ENCODE measurements around the gene TMEM237. TPM values are rescaled to one million over a fixed set of nuclear protein-coding genes. Genes with fewer than 3 reads are reported as not detected.

Gene TMEM237
- total RNA-seq, 2 donors from 2014 or later = 5.4 to 9.3 TPM

DNA sequence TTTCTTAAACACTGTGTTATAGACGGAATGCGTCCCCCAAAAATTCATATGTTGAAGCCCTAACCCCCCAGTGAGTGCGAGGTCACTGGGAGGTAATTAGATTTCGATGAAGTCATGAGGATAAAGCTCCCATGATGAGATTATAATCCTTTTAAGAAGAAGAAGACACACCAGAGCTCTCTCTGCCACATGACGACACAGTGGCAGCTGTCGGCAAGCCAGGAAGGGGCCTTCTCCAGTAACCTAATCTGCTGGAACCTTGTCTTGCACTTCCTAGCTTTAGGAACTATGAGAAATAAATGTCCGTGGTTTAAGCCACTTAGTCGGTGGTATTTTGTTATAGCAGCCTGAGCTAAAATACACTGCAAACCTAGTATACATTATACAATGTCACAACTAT is 12.3 kb downstream of the TMEM237 start:
- Mint-ChIP-seq H3K4me1 (peaks cover 2% of the 10 kb centered on the region), H3K36me3 (ENCODE audit: low read depth) (peaks cover 10% of the 10 kb centered on the region), H3K4me3 (no peak overlapping the region), H3K27me3 (no peaks in the 10 kb centered on the region), H3K27ac (no peak overlapping the region)
- ATAC-seq = no peak
- DNase-seq = no peak
- H3K9me3 ChIP-seq (ENCODE audit: control insufficient read depth, low read length, poor library complexity, severe bottlenecking) = no peaks in the 10 kb centered on the region

DNA sequence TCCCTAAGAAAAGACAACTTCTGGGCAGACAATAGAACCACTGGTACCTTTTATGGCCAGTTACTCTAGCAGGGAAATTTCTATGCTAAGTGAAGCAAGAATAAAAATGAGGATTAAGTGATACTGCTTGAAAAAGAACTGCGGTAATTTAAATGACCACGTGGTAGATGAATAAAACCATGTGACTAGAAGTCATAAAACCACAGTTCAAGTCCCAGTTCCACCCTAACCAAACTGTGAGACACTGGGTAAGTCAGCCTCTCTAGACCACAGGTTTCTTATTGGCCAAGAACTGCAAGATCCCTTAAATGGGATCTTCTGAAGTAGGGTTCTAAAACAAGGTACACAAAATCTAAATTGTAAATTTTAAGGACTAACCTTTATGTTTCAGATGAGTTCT is 12.7 kb downstream of the TMEM237 start:
- H3K27me3 Mint-ChIP-seq = no peaks in the 10 kb centered on the region
- peaks cover 10% of the 10 kb centered on the region for H3K36me3 Mint-ChIP-seq (ENCODE audit: low read depth)

DNA sequence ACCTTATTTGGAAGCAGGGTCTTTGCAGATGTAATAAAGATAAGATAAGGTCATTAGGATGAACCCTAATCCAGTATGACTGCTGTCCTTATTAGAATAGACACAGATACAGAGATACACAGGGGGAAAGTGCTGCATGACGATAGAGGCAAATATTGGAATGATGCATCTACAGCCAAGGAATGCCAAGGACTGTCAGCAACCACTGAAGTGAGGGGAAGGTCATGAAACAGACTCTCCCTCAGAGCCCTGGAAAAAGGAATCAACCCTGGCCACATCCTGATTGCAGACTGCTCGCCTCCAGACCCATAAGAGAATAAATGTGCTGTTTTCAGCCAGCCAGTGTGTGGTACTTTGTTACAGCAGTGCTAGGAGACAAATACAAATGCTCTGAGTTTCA is 14.8 kb downstream of the TMEM237 start:
- no peak for ATAC-seq
- no peak overlapping the region for H3K4me3 Mint-ChIP-seq
- H3K27me3 Mint-ChIP-seq = no peaks in the 10 kb centered on the region
- H3K36me3 Mint-ChIP-seq (ENCODE audit: low read depth) = peaks cover 7% of the 10 kb centered on the region
- no peak for DNase-seq
- no peaks in the 10 kb centered on the region for H3K9me3 ChIP-seq (ENCODE audit: control insufficient read depth, low read length, poor library complexity, severe bottlenecking)
- H3K27ac Mint-ChIP-seq = no peak overlapping the region
- H3K4me1 Mint-ChIP-seq = no peaks in the 10 kb centered on the region

More for the DNA sequence above, 12.7 kb downstream of the TMEM237 start:
- Mint-ChIP-seq H3K4me3 (no peak overlapping the region), H3K27ac (no peak overlapping the region), H3K4me1 (peaks cover 2% of the 10 kb centered on the region)
- ATAC-seq = no peak
- DNase-seq = no peak
- no peaks in the 10 kb centered on the region for H3K9me3 ChIP-seq (ENCODE audit: control insufficient read depth, low read length, poor library complexity, severe bottlenecking)

GRCh38 chr2:201622306-201622970 is 20.9 kb downstream of the TMEM237 start:
- peaks cover 2% of the 10 kb centered on the region for H3K36me3 Mint-ChIP-seq (ENCODE audit: low read depth)
- no peaks in the 10 kb centered on the region for H3K9me3 ChIP-seq (ENCODE audit: control insufficient read depth, low read length, poor library complexity, severe bottlenecking)
- no peaks in the 10 kb centered on the region for H3K27me3 Mint-ChIP-seq
- no peaks in the 10 kb centered on the region for H3K4me1 Mint-ChIP-seq
- H3K27ac Mint-ChIP-seq = peak overlapping the region; percentile 17
- DNase-seq (no peak), ATAC-seq (no peak)
- H3K4me3 Mint-ChIP-seq = no peak overlapping the region

GRCh38 chr2:201621293-201621999 is 21.9 kb downstream of the TMEM237 start:
- DNase-seq (no peak), ATAC-seq (no peak)
- Mint-ChIP-seq H3K27me3 (no peaks in the 10 kb centered on the region), H3K27ac (no peak overlapping the region), H3K4me1 (no peaks in the 10 kb centered on the region), H3K36me3 (ENCODE audit: low read depth) (peaks cover 2% of the 10 kb centered on the region), H3K4me3 (no peak overlapping the region)
- no peaks in the 10 kb centered on the region for H3K9me3 ChIP-seq (ENCODE audit: control insufficient read depth, low read length, poor library complexity, severe bottlenecking)

GRCh38 chr2:201618744-201619662 is 24.3 kb downstream of the TMEM237 start:
- Mint-ChIP-seq H3K36me3 (ENCODE audit: low read depth) (no peaks in the 10 kb centered on the region), H3K4me1 (no peaks in the 10 kb centered on the region), H3K4me3 (no peak overlapping the region), H3K27ac (no peak overlapping the region), H3K27me3 (no peaks in the 10 kb centered on the region)
- ATAC-seq (no peak), DNase-seq (no peak)
- H3K9me3 ChIP-seq (ENCODE audit: control insufficient read depth, low read length, poor library complexity, severe bottlenecking) = no peaks in the 10 kb centered on the region

DNA sequence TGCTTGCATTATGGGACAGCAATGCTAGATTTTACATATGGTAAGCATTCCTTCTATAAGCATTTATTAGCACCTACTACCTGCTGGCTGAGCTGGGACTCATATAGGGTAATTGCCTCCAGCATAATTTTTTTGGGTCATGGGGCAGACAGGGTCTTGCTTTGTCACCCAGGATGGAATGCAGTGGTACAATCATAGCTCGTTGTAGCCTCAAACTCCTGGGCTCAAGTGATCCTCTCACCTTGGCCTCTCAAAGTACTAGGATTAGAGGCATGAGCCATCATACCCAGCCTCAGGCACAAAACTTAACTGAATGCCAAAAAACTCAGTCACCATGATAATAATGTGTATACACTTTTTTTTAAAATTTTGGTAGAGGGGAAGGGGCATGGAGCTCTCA is 35.3 kb downstream of the TMEM237 start:
- no peak for ATAC-seq
- Mint-ChIP-seq H3K4me3 (no peak overlapping the region), H3K27me3 (peaks cover 18% of the 10 kb centered on the region), H3K36me3 (ENCODE audit: low read depth) (peaks cover 2% of the 10 kb centered on the region), H3K4me1 (no peaks in the 10 kb centered on the region), H3K27ac (no peak overlapping the region)
- DNase-seq = no peak
- H3K9me3 ChIP-seq (ENCODE audit: control insufficient read depth, low read length, poor library complexity, severe bottlenecking) = no peaks in the 10 kb centered on the region

GRCh38 chr2:201607568-201607967 is 35.7 kb downstream of the TMEM237 start:
- peaks cover 21% of the 10 kb centered on the region for H3K27me3 Mint-ChIP-seq
- H3K4me1 Mint-ChIP-seq = no peaks in the 10 kb centered on the region
- ATAC-seq = no peak
- H3K27ac Mint-ChIP-seq = no peak overlapping the region
- H3K36me3 Mint-ChIP-seq (ENCODE audit: low read depth) = peaks cover 2% of the 10 kb centered on the region
- H3K4me3 Mint-ChIP-seq = no peak overlapping the region
- DNase-seq = no peak
- H3K9me3 ChIP-seq (ENCODE audit: control insufficient read depth, low read length, poor library complexity, severe bottlenecking) = no peaks in the 10 kb centered on the region

DNA sequence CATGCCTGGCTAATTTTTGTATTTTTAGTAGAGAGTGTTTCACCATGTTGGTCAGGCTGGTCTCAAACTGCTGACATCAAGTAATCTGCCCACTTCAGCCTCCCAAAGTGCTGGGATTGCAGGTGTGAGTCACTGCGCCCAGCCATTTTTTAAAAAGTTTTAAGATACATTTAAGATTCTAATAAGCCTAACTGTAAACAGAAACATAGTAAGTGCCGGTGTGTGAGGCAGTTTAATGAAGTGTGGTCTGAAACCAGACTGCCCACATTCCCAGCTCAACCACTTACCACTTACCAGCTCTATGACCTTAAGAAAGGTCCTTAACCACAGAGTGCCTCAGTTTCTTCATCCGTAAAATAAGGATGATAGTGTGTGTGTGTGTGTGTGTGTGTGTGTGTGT is 42.4 kb downstream of the TMEM237 start:
- H3K27me3 Mint-ChIP-seq = peaks cover 21% of the 10 kb centered on the region
- H3K4me1 Mint-ChIP-seq = no peaks in the 10 kb centered on the region
- no peak overlapping the region for H3K27ac Mint-ChIP-seq
- H3K9me3 ChIP-seq (ENCODE audit: control insufficient read depth, low read length, poor library complexity, severe bottlenecking) = peaks cover 2% of the 10 kb centered on the region
- peaks cover 2% of the 10 kb centered on the region for H3K36me3 Mint-ChIP-seq (ENCODE audit: low read depth)
- no peak overlapping the region for H3K4me3 Mint-ChIP-seq
- DNase-seq (no peak), ATAC-seq (no peak)

GRCh38 chr2:201597397-201597796 is 45.9 kb downstream of the TMEM237 start:
- DNase-seq = no peak
- Mint-ChIP-seq H3K4me3 (no peak overlapping the region), H3K27me3 (no peaks in the 10 kb centered on the region), H3K36me3 (ENCODE audit: low read depth) (no peaks in the 10 kb centered on the region), H3K27ac (no peak overlapping the region), H3K4me1 (no peaks in the 10 kb centered on the region)
- no peak for ATAC-seq
- H3K9me3 ChIP-seq (ENCODE audit: control insufficient read depth, low read length, poor library complexity, severe bottlenecking) = peaks cover 2% of the 10 kb centered on the region

GRCh38 chr2:201580486-201580885 is 62.8 kb downstream of the TMEM237 start:
- no peaks in the 10 kb centered on the region for H3K9me3 ChIP-seq (ENCODE audit: control insufficient read depth, low read length, poor library complexity, severe bottlenecking)
- Mint-ChIP-seq H3K27ac (no peak overlapping the region), H3K4me1 (peaks cover 2% of the 10 kb centered on the region), H3K27me3 (peaks cover 33% of the 10 kb centered on the region), H3K4me3 (no peak overlapping the region), H3K36me3 (ENCODE audit: low read depth) (peaks cover 2% of the 10 kb centered on the region)
- ATAC-seq (no peak), DNase-seq (no peak)

DNA sequence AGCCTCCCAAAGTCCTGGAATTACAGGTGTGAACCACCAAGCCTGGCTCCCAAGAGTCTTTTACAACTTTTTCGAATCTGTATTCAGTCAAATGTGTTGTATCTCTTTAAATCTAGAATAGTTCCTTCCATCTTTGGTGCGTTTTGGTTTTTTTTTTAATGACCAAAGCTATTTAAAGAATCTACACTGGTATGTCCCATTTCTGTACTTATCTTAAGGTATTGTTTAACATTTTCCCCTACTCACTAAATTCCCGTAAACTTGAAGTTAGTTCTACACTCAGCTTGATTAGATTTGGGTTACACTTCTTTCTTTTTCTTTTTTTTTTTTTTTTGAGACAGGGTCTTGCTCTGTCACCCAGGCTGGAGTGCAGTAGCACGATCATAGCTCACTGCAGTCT is 63.8 kb downstream of the TMEM237 start:
- Mint-ChIP-seq H3K4me3 (no peak overlapping the region), H3K27ac (no peak overlapping the region), H3K4me1 (peaks cover 2% of the 10 kb centered on the region), H3K27me3 (peaks cover 33% of the 10 kb centered on the region), H3K36me3 (ENCODE audit: low read depth) (peaks cover 2% of the 10 kb centered on the region)
- no peak for ATAC-seq
- no peaks in the 10 kb centered on the region for H3K9me3 ChIP-seq (ENCODE audit: control insufficient read depth, low read length, poor library complexity, severe bottlenecking)
- no peak for DNase-seq

DNA sequence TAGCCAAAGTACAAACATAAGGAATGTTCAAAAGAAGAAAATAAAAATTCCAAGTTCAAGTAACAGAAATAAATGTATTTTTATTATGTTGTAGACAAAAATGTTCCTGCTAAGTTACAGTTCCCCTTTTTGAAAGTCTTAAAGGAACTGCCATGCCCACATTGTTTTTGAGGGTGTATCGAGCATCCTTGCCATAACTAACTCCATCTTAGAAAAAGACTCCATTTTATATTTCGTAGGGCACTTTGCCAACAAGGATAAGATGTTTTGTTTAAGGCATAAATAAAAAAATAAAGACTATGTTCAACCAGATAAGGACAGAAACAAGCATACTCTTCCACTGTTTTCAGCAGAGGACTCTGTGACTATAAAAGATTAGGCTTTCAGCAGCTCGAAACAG is 67.3 kb downstream of the TMEM237 start:
- Mint-ChIP-seq H3K4me1 (peaks cover 3% of the 10 kb centered on the region), H3K27me3 (peaks cover 22% of the 10 kb centered on the region), H3K36me3 (ENCODE audit: low read depth) (no peaks in the 10 kb centered on the region), H3K27ac (no peak overlapping the region), H3K4me3 (no peak overlapping the region)
- DNase-seq = no peak
- ATAC-seq = no peak
- H3K9me3 ChIP-seq (ENCODE audit: control insufficient read depth, low read length, poor library complexity, severe bottlenecking) = no peaks in the 10 kb centered on the region

All from T-helper 17 cell (primary cell).